ENCODE results near the gene IFNG.

DNA sequence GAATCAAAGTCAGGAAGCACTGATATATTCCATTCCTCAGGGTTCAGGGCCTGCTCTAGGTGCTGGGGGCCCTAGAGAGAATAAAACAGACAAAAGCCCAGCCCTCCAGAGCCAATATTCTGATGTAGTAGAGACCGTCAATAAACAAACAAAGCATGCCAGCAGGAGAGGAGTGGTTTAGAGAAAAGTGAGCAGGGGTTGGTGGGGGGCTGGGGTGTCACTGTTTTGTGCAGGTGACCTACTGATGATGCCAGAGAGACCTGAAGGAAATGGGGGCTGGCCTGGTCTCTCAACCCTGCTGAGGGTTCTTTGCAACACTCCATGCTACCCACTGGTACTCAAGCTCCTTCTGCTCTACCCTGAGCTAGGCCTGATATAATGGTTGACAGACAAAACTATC lies 39.6 kb upstream of the IFNG start:
- TF ChIP-seq, protein P1, sequence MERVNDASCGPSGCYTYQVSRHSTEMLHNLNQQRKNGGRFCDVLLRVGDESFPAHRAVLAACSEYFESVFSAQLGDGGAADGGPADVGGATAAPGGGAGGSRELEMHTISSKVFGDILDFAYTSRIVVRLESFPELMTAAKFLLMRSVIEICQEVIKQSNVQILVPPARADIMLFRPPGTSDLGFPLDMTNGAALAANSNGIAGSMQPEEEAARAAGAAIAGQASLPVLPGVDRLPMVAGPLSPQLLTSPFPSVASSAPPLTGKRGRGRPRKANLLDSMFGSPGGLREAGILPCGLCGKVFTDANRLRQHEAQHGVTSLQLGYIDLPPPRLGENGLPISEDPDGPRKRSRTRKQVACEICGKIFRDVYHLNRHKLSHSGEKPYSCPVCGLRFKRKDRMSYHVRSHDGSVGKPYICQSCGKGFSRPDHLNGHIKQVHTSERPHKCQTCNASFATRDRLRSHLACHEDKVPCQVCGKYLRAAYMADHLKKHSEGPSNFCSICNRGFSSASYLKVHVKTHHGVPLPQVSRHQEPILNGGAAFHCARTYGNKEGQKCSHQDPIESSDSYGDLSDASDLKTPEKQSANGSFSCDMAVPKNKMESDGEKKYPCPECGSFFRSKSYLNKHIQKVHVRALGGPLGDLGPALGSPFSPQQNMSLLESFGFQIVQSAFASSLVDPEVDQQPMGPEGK (CRISPR knock-in tag; IDR thresholded peaks at IDR 0.05; ENCODE audit: borderline replicate concordance) = no peak
- TF ChIP-seq GLIS3 (CRISPR knock-in tag; IDR thresholded peaks at IDR 0.05) (no peak), RARB (CRISPR knock-in tag; IDR thresholded peaks at IDR 0.05) (no peak), CSDC2 (CRISPR knock-in tag; IDR thresholded peaks at IDR 0.05) (no peak), CREB5 (CRISPR knock-in tag; IDR thresholded peaks at IDR 0.05; ENCODE audit: low read depth) (no peak), ZNF565 (CRISPR knock-in tag; conservative IDR thresholded peaks at IDR 0.05; ENCODE audit: low read depth) (no peak), ZC3H10 (CRISPR knock-in tag; IDR thresholded peaks at IDR 0.05) (no peak), ZFP30 (CRISPR knock-in tag; IDR thresholded peaks at IDR 0.05) (no peak), ZNF8 (CRISPR knock-in tag; IDR thresholded peaks at IDR 0.05) (no peak), ARNTL (CRISPR knock-in tag; IDR thresholded peaks at IDR 0.05; ENCODE audit: borderline replicate concordance, low read depth) (no peak)
- TF ChIP-seq, protein P2, sequence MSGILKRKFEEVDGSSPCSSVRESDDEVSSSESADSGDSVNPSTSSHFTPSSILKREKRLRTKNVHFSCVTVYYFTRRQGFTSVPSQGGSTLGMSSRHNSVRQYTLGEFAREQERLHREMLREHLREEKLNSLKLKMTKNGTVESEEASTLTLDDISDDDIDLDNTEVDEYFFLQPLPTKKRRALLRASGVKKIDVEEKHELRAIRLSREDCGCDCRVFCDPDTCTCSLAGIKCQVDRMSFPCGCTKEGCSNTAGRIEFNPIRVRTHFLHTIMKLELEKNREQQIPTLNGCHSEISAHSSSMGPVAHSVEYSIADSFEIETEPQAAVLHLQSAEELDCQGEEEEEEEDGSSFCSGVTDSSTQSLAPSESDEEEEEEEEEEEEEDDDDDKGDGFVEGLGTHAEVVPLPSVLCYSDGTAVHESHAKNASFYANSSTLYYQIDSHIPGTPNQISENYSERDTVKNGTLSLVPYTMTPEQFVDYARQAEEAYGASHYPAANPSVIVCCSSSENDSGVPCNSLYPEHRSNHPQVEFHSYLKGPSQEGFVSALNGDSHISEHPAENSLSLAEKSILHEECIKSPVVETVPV (CRISPR knock-in tag; IDR thresholded peaks at IDR 0.05) = no peak

Measured in SK-N-SH treated with all-trans-retinoic acid at 6 μM for 48 hours (cell line).